Breast epithelium (tissue), 4 donors: Measurements from ENCODE around the gene MECR. TPM values are rescaled to one million over a fixed set of nuclear protein-coding genes. Genes with fewer than 3 reads are reported as not detected.

Experiments
- DNase-seq, 2 donors: peaks; one replicate each; pipeline ENCODE4 v3.0.0-alpha.2; 2019; ENCODE audit warnings: low spot score in 2 of 2
- H3K27ac ChIP-seq, 2 donors: fragments of 200-600 bp; sonication (generic) in 1 of 2; one replicate each; pipeline ENCODE4 v1.5.1; 2016 to 2019; ENCODE audit warnings: mild to moderate bottlenecking in 1 of 2
- H3K27me3 ChIP-seq, 2 donors: fragments of 200-600 bp; sonication (generic) in 1 of 2; one replicate each; pipeline versions ENCODE4 v1.5.1 to v1.6.0; 2017 to 2019; ENCODE audit warnings: control low read depth in 1 of 2, mild to moderate bottlenecking in 1 of 2
- H3K36me3 ChIP-seq: fragments of 200-600 bp; one replicate; pipeline ENCODE4 v1.5.1; 2019
- H3K4me1 ChIP-seq, 2 donors: fragments of 200-600 bp; sonication (generic); one replicate each; pipeline ENCODE4 v1.5.1; 2016 to 2019; ENCODE audit warnings: control low read depth in 1 of 2
- H3K4me3 ChIP-seq, 3 donors: fragments of 200-600 bp; sonication (generic); 1 replicate in 2 of 3; 2 replicates in 1 of 3; pipeline ENCODE4 v1.5.1; 2016 to 2019; ENCODE audit warnings: mild to moderate bottlenecking in 3 of 3, moderate library complexity in 2 of 3
- H3K9me3 ChIP-seq, 2 donors: fragments of 200-600 bp; sonication (generic) in 1 of 2; one replicate each; pipeline ENCODE4 v1.5.1; 2016 to 2019; ENCODE audit warnings: control low read depth in 1 of 2
- CTCF ChIP-seq, 3 donors: fragments of 450-650 bp; IDR thresholded peaks; one replicate each; pipeline ENCODE4 v1.5.1; 2016 to 2017; ENCODE audit warnings: antibody characterized with exemption in 3 of 3, mild to moderate bottlenecking in 3 of 3, moderate library complexity in 3 of 3
- POLR2A ChIP-seq: fragments of 450-650 bp; IDR thresholded peaks from one replicate; pipeline ENCODE4 v1.6.1; 2016; ENCODE audit warnings: antibody characterized with exemption, mild to moderate bottlenecking, moderate library complexity
- POLR2AphosphoS5 ChIP-seq, 3 donors: sonication (generic); formaldehyde crosslinking; IDR thresholded peaks; one replicate each; pipeline ENCODE4 v1.6.1; 2017; ENCODE audit warnings: antibody characterized with exemption in 3 of 3
- intact Hi-C: fragments of 100-400 bp; cut with DNase I; formaldehyde crosslinking; loops from one replicate; pipeline ENCODE4 v1.15.1; 2023; ENCODE audit warnings: low total_unique reads
- total RNA-seq, 3 donors: library from RNA; depleted of rRNA; stranded (reverse); fragments of >200 nt; gene quantifications; one replicate each; pipeline ENCODE4 v1.1.0, GENCODE V29; 2016

The MECR gene
- total RNA-seq, 3 donors from 2014 or later: 21.0 to 23.3 (median 21.3) TPM

GRCh38 chr1:29253180-29253579 is 22.4 kb upstream of the MECR start:
- H3K4me3 ChIP-seq: no peak overlapping the region

GRCh38 chr1:29251164-29252124 is 20.7 kb upstream of the MECR start:
- no peak for DNase-seq
- H3K36me3 ChIP-seq: no peaks in the 10 kb centered on the region
- TF ChIP-seq CTCF (IDR thresholded peaks at IDR 0.05): no peak
- no peak for TF ChIP-seq POLR2A
- no peak for TF ChIP-seq POLR2AphosphoS5 (IDR thresholded peaks at IDR 0.05)
- intact Hi-C loops: no loop called here
- no peaks in the 10 kb centered on the region for H3K9me3 ChIP-seq
- no peak overlapping the region for H3K27ac ChIP-seq
- H3K4me1 ChIP-seq: no peaks in the 10 kb centered on the region
- H3K4me3 ChIP-seq: no peak overlapping the region
- H3K27me3 ChIP-seq: no peaks in the 10 kb centered on the region

More at GRCh38 chr1:29253180-29253579, 22.4 kb upstream of the MECR start:
- Histone ChIP-seq H3K9me3 (no peaks in the 10 kb centered on the region), H3K4me1 (no peaks in the 10 kb centered on the region), H3K27ac (no peak overlapping the region), H3K36me3 (no peaks in the 10 kb centered on the region), H3K27me3 (no peaks in the 10 kb centered on the region)
- no peak for TF ChIP-seq POLR2A
- TF ChIP-seq POLR2AphosphoS5 (IDR thresholded peaks at IDR 0.05): no peak
- TF ChIP-seq CTCF (IDR thresholded peaks at IDR 0.05): no peak
- intact Hi-C loops: no loop called here
- DNase-seq: no peak

GRCh38 chr1:29249951-29250581 is 19.3 kb upstream of the MECR start:
- no peak overlapping the region for H3K27ac ChIP-seq
- H3K4me3 ChIP-seq: no peak overlapping the region
- H3K36me3 ChIP-seq: no peaks in the 10 kb centered on the region
- TF ChIP-seq POLR2AphosphoS5 (IDR thresholded peaks at IDR 0.05) (no peak), POLR2A (no peak), CTCF (IDR thresholded peaks at IDR 0.05) (no peak)
- intact Hi-C loops: no loop called here
- no peak for DNase-seq
- no peaks in the 10 kb centered on the region for H3K27me3 ChIP-seq
- H3K4me1 ChIP-seq: no peaks in the 10 kb centered on the region
- H3K9me3 ChIP-seq: no peaks in the 10 kb centered on the region

GRCh38 chr1:29249170-29249691 is 18.5 kb upstream of the MECR start:
- no peak overlapping the region for H3K27ac ChIP-seq
- no peak for DNase-seq
- intact Hi-C loops: no loop called here
- H3K36me3 ChIP-seq: no peaks in the 10 kb centered on the region
- TF ChIP-seq CTCF (IDR thresholded peaks at IDR 0.05) (no peak), POLR2AphosphoS5 (IDR thresholded peaks at IDR 0.05) (no peak), POLR2A (no peak)
- no peak overlapping the region for H3K4me3 ChIP-seq
- H3K4me1 ChIP-seq: no peaks in the 10 kb centered on the region
- no peaks in the 10 kb centered on the region for H3K9me3 ChIP-seq
- no peaks in the 10 kb centered on the region for H3K27me3 ChIP-seq

- no peak overlapping the region for H3K27ac ChIP-seq
- no peaks in the 10 kb centered on the region for H3K27me3 ChIP-seq
- TF ChIP-seq POLR2AphosphoS5 (IDR thresholded peaks at IDR 0.05): no peak
- no peak for TF ChIP-seq CTCF (IDR thresholded peaks at IDR 0.05)
- no peak for TF ChIP-seq POLR2A
- H3K4me1 ChIP-seq: no peaks in the 10 kb centered on the region
- intact Hi-C loops: no loop called here
- no peaks in the 10 kb centered on the region for H3K9me3 ChIP-seq
- H3K4me3 ChIP-seq: no peak overlapping the region
- DNase-seq: no peak
- H3K36me3 ChIP-seq: no peaks in the 10 kb centered on the region
Observed at GRCh38 chr1:29248409-29248808, 17.7 kb upstream of the MECR start.
